Peyer's patch (tissue), 4 donors: ENCODE measurements around the gene NFYA. TPM values are rescaled to one million over a fixed set of nuclear protein-coding genes. Genes with fewer than 3 reads are reported as not detected.
"Not testable (repeated sequence)": the region's sequence is repeated elsewhere in the genome, so short reads cannot be mapped to it uniquely, and the experiment has no call there.

ENCODE experiments used
- DNase-seq, 3 donors: peaks; one replicate each; pipeline ENCODE4 v3.0.0-alpha.2; 2017 to 2019
- H3K27ac ChIP-seq, 4 donors: fragments of 200-600 bp; sonication (generic); one replicate each; pipeline ENCODE4 v1.5.1; 2016 to 2019
- H3K27me3 ChIP-seq, 2 donors: fragments of 200-600 bp; sonication (generic); one replicate each; pipeline ENCODE4 v1.5.1; 2019
- H3K36me3 ChIP-seq, 3 donors: fragments of 200-600 bp; sonication (generic); one replicate each; pipeline ENCODE4 v1.5.1; 2016 to 2019
- H3K4me1 ChIP-seq, 4 donors: fragments of 200-600 bp; sonication (generic); one replicate each; pipeline ENCODE4 v1.5.1; 2016 to 2019
- H3K4me3 ChIP-seq, 4 donors: fragments of 200-600 bp; sonication (generic); 1 replicate in 3 of 4; 2 replicates in 1 of 4; pipeline ENCODE4 v1.5.1; 2016 to 2019; ENCODE audit warnings: mild to moderate bottlenecking in 1 of 4
- H3K9me3 ChIP-seq, 4 donors: fragments of 200-600 bp; sonication (generic); one replicate each; pipeline ENCODE4 v1.5.1; 2016 to 2019; ENCODE audit warnings: mild to moderate bottlenecking in 1 of 4
- CTCF ChIP-seq, 6 experiments: fragments of 450-650 bp in 4 of 6; fragments of 200-600 bp in 2 of 6; sonication (generic) in 1 of 6; IDR thresholded peaks; one replicate each; pipeline ENCODE4 v1.5.1; 2017 to 2019; ENCODE audit warnings: antibody characterized with exemption in 6 of 6, mild to moderate bottlenecking in 3 of 6, moderate library complexity in 1 of 6
- POLR2A ChIP-seq, 2 donors: fragments of 450-650 bp; IDR thresholded peaks; one replicate each; pipeline ENCODE4 v1.5.1; 2017; ENCODE audit warnings: antibody characterized with exemption in 2 of 2, mild to moderate bottlenecking in 2 of 2, moderate library complexity in 2 of 2
- total RNA-seq, 4 donors: library from RNA; depleted of rRNA; stranded (reverse); fragments of >200 nt; gene quantifications; one replicate each; pipeline ENCODE4 v1.1.0, GENCODE V29; 2016

Gene NFYA
- total RNA-seq, 4 donors from 2014 or later = 22.9 to 27.5 (median 23.4) TPM

GRCh38 chr6:41098366-41098765 lies 25.6 kb downstream of the NFYA start:
- DNase-seq = no peak
- H3K27me3 ChIP-seq = no peaks in the 10 kb centered on the region
- H3K36me3 ChIP-seq = peaks cover 0 to 83% (median 0%) of the 10 kb centered on the region in 3 donors
- H3K4me1 ChIP-seq = no peaks in the 10 kb centered on the region
- no peak overlapping the region for H3K27ac ChIP-seq
- no peaks in the 10 kb centered on the region for H3K9me3 ChIP-seq
- H3K4me3 ChIP-seq = no peak overlapping the region
- no peak for TF ChIP-seq CTCF (IDR thresholded peaks at IDR 0.05)
- TF ChIP-seq POLR2A (IDR thresholded peaks at IDR 0.05) = no peak

- DNase-seq = no peak
- Histone ChIP-seq H3K4me3 (no peak overlapping the region), H3K9me3 (no peaks in the 10 kb centered on the region), H3K4me1 (no peaks in the 10 kb centered on the region), H3K36me3 (peaks cover 0 to 58% (median 0%) of the 10 kb centered on the region in 3 donors), H3K27me3 (no peaks in the 10 kb centered on the region), H3K27ac (no peak overlapping the region)
- TF ChIP-seq CTCF (IDR thresholded peaks at IDR 0.05) = no peak
Measured at GRCh38 chr6:41100871-41101287, 28.1 kb downstream of the NFYA start.

GRCh38 chr6:41103847-41104246 lies 31.1 kb downstream of the NFYA start:
- Histone ChIP-seq H3K27me3 (no peaks in the 10 kb centered on the region), H3K36me3 (peaks cover 0 to 28% (median 0%) of the 10 kb centered on the region in 3 donors), H3K4me1 (no peaks in the 10 kb centered on the region), H3K4me3 (no peak overlapping the region), H3K27ac (no peak overlapping the region), H3K9me3 (no peaks in the 10 kb centered on the region)
- TF ChIP-seq POLR2A (IDR thresholded peaks at IDR 0.05) = no peak
- TF ChIP-seq CTCF (IDR thresholded peaks at IDR 0.05) = no peak
- DNase-seq = no peak

- no peak overlapping the region for H3K27ac ChIP-seq
- H3K27me3 ChIP-seq = no peaks in the 10 kb centered on the region
- no peaks in the 10 kb centered on the region for H3K9me3 ChIP-seq
- no peaks in the 10 kb centered on the region for H3K36me3 ChIP-seq
- DNase-seq = no peak
- no peaks in the 10 kb centered on the region for H3K4me1 ChIP-seq
- no peak overlapping the region for H3K4me3 ChIP-seq
- TF ChIP-seq POLR2A (IDR thresholded peaks at IDR 0.05) = no peak
Measured at GRCh38 chr6:41111017-41111416, 38.2 kb downstream of the NFYA start.

- not testable (repeated sequence) for H3K4me3 ChIP-seq, H3K27me3 ChIP-seq, H3K27ac ChIP-seq, DNase-seq, H3K36me3 ChIP-seq, H3K4me1 ChIP-seq, H3K9me3 ChIP-seq
Measured at GRCh38 chr6:41115027-41115426, 42.3 kb downstream of the NFYA start.

DNA sequence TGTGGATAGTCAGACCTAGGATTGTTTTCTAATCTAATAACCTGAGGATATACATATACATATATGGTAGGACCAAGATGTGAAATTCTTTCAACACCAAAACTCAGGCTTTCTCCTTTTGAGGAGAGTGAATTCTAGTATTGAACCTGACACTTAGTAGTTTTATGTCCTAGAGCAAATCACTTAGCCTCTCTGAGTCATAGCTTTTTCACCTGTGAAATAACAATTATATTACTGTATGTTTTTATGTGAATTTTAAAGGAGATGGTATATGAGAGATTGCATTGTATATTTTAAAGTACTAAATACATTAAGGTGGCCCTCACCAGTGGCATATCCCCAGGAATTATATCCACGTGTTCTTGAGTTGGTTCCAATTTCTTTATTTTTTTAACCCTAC lies 46.7 kb downstream of the NFYA start:
- no peak overlapping the region for H3K27ac ChIP-seq
- no peaks in the 10 kb centered on the region for H3K27me3 ChIP-seq
- DNase-seq = no peak
- TF ChIP-seq CTCF (IDR thresholded peaks at IDR 0.05) (no peak), POLR2A (IDR thresholded peaks at IDR 0.05) (no peak)
- H3K36me3 ChIP-seq = peaks cover 0 to 5% (median 0%) of the 10 kb centered on the region in 3 donors
- no peak overlapping the region for H3K4me3 ChIP-seq
- no peaks in the 10 kb centered on the region for H3K4me1 ChIP-seq
- H3K9me3 ChIP-seq = no peaks in the 10 kb centered on the region

GRCh38 chr6:41120058-41120457 lies 47.3 kb downstream of the NFYA start:
- Histone ChIP-seq H3K4me1 (no peaks in the 10 kb centered on the region), H3K4me3 (no peak overlapping the region), H3K27ac (no peak overlapping the region), H3K27me3 (no peaks in the 10 kb centered on the region), H3K9me3 (no peaks in the 10 kb centered on the region), H3K36me3 (peaks cover 0 to 5% (median 0%) of the 10 kb centered on the region in 3 donors)
- TF ChIP-seq CTCF (IDR thresholded peaks at IDR 0.05) = no peak
- no peak for TF ChIP-seq POLR2A (IDR thresholded peaks at IDR 0.05)
- DNase-seq = no peak
